BLaER1 treated with 17β-estradiol and CSF1 and Interleukin-3, amounts not matched to agents 10 nM and 100 nM (cell line): ENCODE results near the gene CYP1A2.
A peak's percentile ranks its signal among the peaks of the same experiment; 100 is the strongest.

ENCODE experiments used
- H3K27ac ChIP-seq, 11 experiments: shearing (Covaris generic); formaldehyde crosslinking; 2 replicates each; pipeline ENCODE4 v1.8.1; 2022
- H3K27me3 ChIP-seq, 11 experiments: shearing (Covaris generic); formaldehyde crosslinking; 2 replicates each; pipeline ENCODE4 v1.8.1; 2022
- H3K36me3 ChIP-seq, 11 experiments: shearing (Covaris generic); formaldehyde crosslinking; 2 replicates each; pipeline ENCODE4 v1.8.1; 2022
- H3K4me1 ChIP-seq, 10 experiments: shearing (Covaris generic); formaldehyde crosslinking; 2 replicates each; pipeline ENCODE4 v1.8.1; 2022
- H3K4me2 ChIP-seq, 11 experiments: shearing (Covaris generic); formaldehyde crosslinking; 2 replicates each; pipeline ENCODE4 v1.8.1; 2022
- H3K4me3 ChIP-seq, 10 experiments: shearing (Covaris generic); formaldehyde crosslinking; 2 replicates each; pipeline ENCODE4 v1.8.1; 2022
- H3K9ac ChIP-seq, 11 experiments: shearing (Covaris generic); formaldehyde crosslinking; 2 replicates each; pipeline ENCODE4 v1.8.1; 2022
- H3K9me3 ChIP-seq, 11 experiments: shearing (Covaris generic); formaldehyde crosslinking; replicated peaks in 1 of 11; 2 replicates each; pipeline ENCODE4 v1.8.1; 2022
- H4K20me1 ChIP-seq, 11 experiments: shearing (Covaris generic); formaldehyde crosslinking; 2 replicates each; pipeline ENCODE4 v1.8.1; 2022
- Cebpa-rat ChIP-seq, 11 experiments: shearing (Covaris generic); IDR thresholded peaks; 2 replicates each; pipeline ENCODE4 v1.8.1; 2022

The CYP1A2 gene

GRCh38 chr15:74799255-74799855 lies 50.7 kb downstream of the CYP1A2 start:
- Histone ChIP-seq H3K9ac (peak overlapping the region in 8 of 11 experiments; percentile 5 to 71 (median 38); a peak in 9 of 22 replicates), H3K36me3 (peaks cover 78 to 98% (median 89%) of the 10 kb centered on the region in 11 experiments), H3K4me2 (peak overlapping the region; percentile 43 to 92 (median 58)), H3K4me1 (peaks cover 42 to 66% (median 55%) of the 10 kb centered on the region in 10 experiments), H3K27me3 (no peaks in the 10 kb centered on the region), H3K4me3 (peak overlapping the region in 1 of 10 experiments; percentile 14; a peak in 1 of 20 replicates), H3K27ac (peak overlapping the region in 10 of 11 experiments; percentile 3 to 36 (median 26); a peak in 12 of 22 replicates), H3K9me3 (no peaks in the 10 kb centered on the region), H4K20me1 (peaks cover 70 to 100% (median 96%) of the 10 kb centered on the region in 11 experiments)
- TF ChIP-seq Cebpa-rat (IDR thresholded peaks at IDR 0.05), result no peak

GRCh38 chr15:74799856-74800558 lies 51.4 kb downstream of the CYP1A2 start:
- Histone ChIP-seq H3K36me3 (peaks cover 79 to 98% (median 89%) of the 10 kb centered on the region in 11 experiments), H3K9ac (peak overlapping the region in 7 of 11 experiments; percentile 4 to 71 (median 33); a peak in 7 of 22 replicates), H3K27ac (peak overlapping the region in 7 of 11 experiments; percentile 13 to 41 (median 25); a peak in 9 of 22 replicates), H3K27me3 (no peaks in the 10 kb centered on the region), H4K20me1 (peaks cover 64 to 100% (median 92%) of the 10 kb centered on the region in 11 experiments), H3K9me3 (no peaks in the 10 kb centered on the region), H3K4me2 (peak overlapping the region; percentile 43 to 92 (median 58)), H3K4me1 (peaks cover 35 to 60% (median 49%) of the 10 kb centered on the region in 10 experiments), H3K4me3 (peak overlapping the region in 1 of 10 experiments; percentile 14; a peak in 1 of 20 replicates)
- no peak for TF ChIP-seq Cebpa-rat (IDR thresholded peaks at IDR 0.05)

- Histone ChIP-seq H3K36me3 (peaks cover 76 to 95% (median 89%) of the 10 kb centered on the region in 11 experiments), H3K4me1 (peaks cover 29 to 54% (median 43%) of the 10 kb centered on the region in 10 experiments)
Observed at GRCh38 chr15:74800559-74801094, 52.0 kb downstream of the CYP1A2 start.

GRCh38 chr15:74801311-74801997 lies 52.8 kb downstream of the CYP1A2 start:
- Histone ChIP-seq H3K27ac (no peak overlapping the region; a peak in 1 of 22 replicates), H3K9ac (peak overlapping the region in 1 of 11 experiments; percentile 15; a peak in 2 of 22 replicates), H4K20me1 (peaks cover 49 to 95% (median 77%) of the 10 kb centered on the region in 11 experiments), H3K4me2 (no peak overlapping the region), H3K9me3 (no peaks in the 10 kb centered on the region), H3K27me3 (no peaks in the 10 kb centered on the region), H3K36me3 (peaks cover 73 to 89% (median 82%) of the 10 kb centered on the region in 11 experiments), H3K4me3 (no peak overlapping the region), H3K4me1 (peaks cover 29 to 45% (median 36%) of the 10 kb centered on the region in 10 experiments)
- no peak for TF ChIP-seq Cebpa-rat (IDR thresholded peaks at IDR 0.05)

More at GRCh38 chr15:74800559-74801094, 52.0 kb downstream of the CYP1A2 start:
- H3K27me3 ChIP-seq, result no peaks in the 10 kb centered on the region
- H3K4me3 ChIP-seq, result no peak overlapping the region
- peak overlapping the region in 3 of 11 experiments; percentile 24 to 33 (median 31); a peak in 4 of 22 replicates for H3K9ac ChIP-seq
- H3K9me3 ChIP-seq, result no peaks in the 10 kb centered on the region
- H3K27ac ChIP-seq, result peak overlapping the region in 5 of 11 experiments; percentile 17 to 41 (median 23); a peak in 5 of 22 replicates
- peaks cover 57 to 100% (median 86%) of the 10 kb centered on the region in 11 experiments for H4K20me1 ChIP-seq
- TF ChIP-seq Cebpa-rat (IDR thresholded peaks at IDR 0.05), result no peak
- H3K4me2 ChIP-seq, result peak overlapping the region in 3 of 11 experiments; percentile 60 to 84 (median 79); a peak in 7 of 22 replicates

- Histone ChIP-seq H4K20me1 (peaks cover 41 to 93% (median 69%) of the 10 kb centered on the region in 11 experiments), H3K4me1 (peaks cover 28 to 37% (median 33%) of the 10 kb centered on the region in 10 experiments), H3K4me2 (no peak overlapping the region), H3K9me3 (no peaks in the 10 kb centered on the region), H3K4me3 (no peak overlapping the region), H3K36me3 (peaks cover 73 to 81% (median 77%) of the 10 kb centered on the region in 11 experiments), H3K27me3 (no peaks in the 10 kb centered on the region), H3K27ac (no peak overlapping the region), H3K9ac (peak overlapping the region in 2 of 11 experiments; percentile 6 to 41; a peak in 1 of 22 replicates)
- TF ChIP-seq Cebpa-rat (IDR thresholded peaks at IDR 0.05), result no peak
Observed at GRCh38 chr15:74802290-74802689, 53.6 kb downstream of the CYP1A2 start.

- no peak overlapping the region for H3K4me3 ChIP-seq
- peaks cover 22 to 30% (median 27%) of the 10 kb centered on the region in 10 experiments for H3K4me1 ChIP-seq
- no peaks in the 10 kb centered on the region for H3K9me3 ChIP-seq
- H3K27me3 ChIP-seq, result no peaks in the 10 kb centered on the region
- no peak overlapping the region for H3K4me2 ChIP-seq
- peaks cover 66 to 78% (median 71%) of the 10 kb centered on the region in 11 experiments for H3K36me3 ChIP-seq
- peaks cover 34 to 93% (median 62%) of the 10 kb centered on the region in 11 experiments for H4K20me1 ChIP-seq
- H3K9ac ChIP-seq, result no peak overlapping the region
- H3K27ac ChIP-seq, result no peak overlapping the region
- no peak for TF ChIP-seq Cebpa-rat (IDR thresholded peaks at IDR 0.05)
Observed at GRCh38 chr15:74802862-74803447, 54.3 kb downstream of the CYP1A2 start.

GRCh38 chr15:74804935-74805334 lies 56.3 kb downstream of the CYP1A2 start:
- TF ChIP-seq Cebpa-rat (IDR thresholded peaks at IDR 0.05), result no peak
- H3K36me3 ChIP-seq, result peaks cover 46 to 58% (median 52%) of the 10 kb centered on the region in 11 experiments
- no peak overlapping the region; a peak in 1 of 22 replicates for H3K27ac ChIP-seq

More at GRCh38 chr15:74804935-74805334, 56.3 kb downstream of the CYP1A2 start:
- H3K4me3 ChIP-seq, result no peak overlapping the region
- H3K9ac ChIP-seq, result no peak overlapping the region
- no peak overlapping the region for H3K4me2 ChIP-seq
- H3K4me1 ChIP-seq, result peaks cover 2 to 14% (median 8%) of the 10 kb centered on the region in 10 experiments
- no peaks in the 10 kb centered on the region for H3K9me3 ChIP-seq
- no peaks in the 10 kb centered on the region for H3K27me3 ChIP-seq
- peaks cover 14 to 86% (median 43%) of the 10 kb centered on the region in 11 experiments for H4K20me1 ChIP-seq
